Esophagus muscularis mucosa (tissue), 3 donors: ENCODE data around the gene MSI2.

Experiments used
- CTCF ChIP-seq, 3 experiments: fragments of 200-600 bp in 2 of 3; fragments of 450-650 bp in 1 of 3; sonication (generic) in 2 of 3; IDR thresholded peaks; one replicate each; pipeline ENCODE4 v1.5.1; 2017 to 2019; ENCODE audit warnings: antibody characterized with exemption in 3 of 3, mild to moderate bottlenecking in 2 of 3, moderate library complexity in 1 of 3
- POLR2A ChIP-seq: fragments of 450-650 bp; IDR thresholded peaks from one replicate; pipeline ENCODE4 v1.6.1; 2017; ENCODE audit warnings: antibody characterized with exemption, moderate library complexity, mild to moderate bottlenecking, low read depth

GRCh38 chr17:57512258-57512657, 255.9 kb downstream of the MSI2 start:
- TF ChIP-seq CTCF (IDR thresholded peaks at IDR 0.05) (no peak), POLR2A (no peak)
